Tibial nerve (tissue), 3 donors: ENCODE measurements around the gene FBXW12.

Experiments
- POLR2A ChIP-seq, 2 donors: fragments of 450-650 bp; IDR thresholded peaks; one replicate each; pipeline ENCODE4 v1.6.1; 2017; ENCODE audit warnings: antibody characterized with exemption in 2 of 2, mild to moderate bottlenecking in 2 of 2, moderate library complexity in 2 of 2
- TF ChIP-seq, protein P1 (sequence below), 5 experiments: fragments of 200-600 bp in 3 of 5; fragments of 450-650 bp in 2 of 5; sonication (generic) in 3 of 5; IDR thresholded peaks; one replicate each; pipeline ENCODE4 v1.5.1; 2016 to 2019; ENCODE audit warnings: antibody characterized with exemption in 5 of 5, mild to moderate bottlenecking in 3 of 5, moderate library complexity in 2 of 5

GRCh38 chr3:48436477-48436787 is 64.4 kb downstream of the FBXW12 start:
- TF ChIP-seq, protein P1, sequence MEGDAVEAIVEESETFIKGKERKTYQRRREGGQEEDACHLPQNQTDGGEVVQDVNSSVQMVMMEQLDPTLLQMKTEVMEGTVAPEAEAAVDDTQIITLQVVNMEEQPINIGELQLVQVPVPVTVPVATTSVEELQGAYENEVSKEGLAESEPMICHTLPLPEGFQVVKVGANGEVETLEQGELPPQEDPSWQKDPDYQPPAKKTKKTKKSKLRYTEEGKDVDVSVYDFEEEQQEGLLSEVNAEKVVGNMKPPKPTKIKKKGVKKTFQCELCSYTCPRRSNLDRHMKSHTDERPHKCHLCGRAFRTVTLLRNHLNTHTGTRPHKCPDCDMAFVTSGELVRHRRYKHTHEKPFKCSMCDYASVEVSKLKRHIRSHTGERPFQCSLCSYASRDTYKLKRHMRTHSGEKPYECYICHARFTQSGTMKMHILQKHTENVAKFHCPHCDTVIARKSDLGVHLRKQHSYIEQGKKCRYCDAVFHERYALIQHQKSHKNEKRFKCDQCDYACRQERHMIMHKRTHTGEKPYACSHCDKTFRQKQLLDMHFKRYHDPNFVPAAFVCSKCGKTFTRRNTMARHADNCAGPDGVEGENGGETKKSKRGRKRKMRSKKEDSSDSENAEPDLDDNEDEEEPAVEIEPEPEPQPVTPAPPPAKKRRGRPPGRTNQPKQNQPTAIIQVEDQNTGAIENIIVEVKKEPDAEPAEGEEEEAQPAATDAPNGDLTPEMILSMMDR (IDR thresholded peaks at IDR 0.05): no peak
- no peak for TF ChIP-seq POLR2A (IDR thresholded peaks at IDR 0.05)
